CD14-positive monocyte (primary cell): ENCODE measurements around the gene HOXA2. TPM values are rescaled to one million over a fixed set of nuclear protein-coding genes. Genes with fewer than 3 reads are reported as not detected.

Experiments
- DNase-seq, 3 donors: peaks; one replicate each; pipeline ENCODE4 v3.0.0-alpha.2; 2011 to 2022
- H2AFZ ChIP-seq: 2 replicates; pipeline ENCODE4 v1.6.0; 2012; ENCODE audit warnings: mild to moderate bottlenecking, low read depth, low read length, inconsistent platforms; ENCODE audit not compliant: insufficient read depth, poor library complexity, severe bottlenecking
- H3K27ac ChIP-seq, 2 donors: 1 replicate in 1 of 2; 2 replicates in 1 of 2; pipeline ENCODE4 v1.5.1; 2012 to 2013; ENCODE audit warnings: low read length in 2 of 2, control low read depth in 1 of 2, inconsistent platforms in 1 of 2, low read depth in 1 of 2, mild to moderate bottlenecking in 1 of 2
- H3K27me3 ChIP-seq, 2 donors: one replicate each; pipeline versions ENCODE4 v1.6.0 to v1.6.1; 2011 to 2013; ENCODE audit warnings: low read length in 2 of 2; ENCODE audit not compliant: control insufficient read depth in 2 of 2, insufficient read depth in 2 of 2
- H3K36me3 ChIP-seq, 2 donors: replicated peaks in 1 of 2; 1 replicate in 1 of 2; 2 replicates in 1 of 2; pipeline versions ENCODE4 v1.5.1 to v1.6.1; 2012 to 2013; ENCODE audit warnings: low read length in 2 of 2, control low read depth in 1 of 2, inconsistent platforms in 1 of 2, mild to moderate bottlenecking in 1 of 2; ENCODE audit not compliant: insufficient read depth in 2 of 2, control insufficient read depth in 1 of 2
- H3K4me1 ChIP-seq, 2 donors: 1 replicate in 1 of 2; 2 replicates in 1 of 2; pipeline versions ENCODE4 v1.5.1 to v1.6.1; 2012 to 2013; ENCODE audit warnings: low read length in 2 of 2, control low read depth in 1 of 2, inconsistent platforms in 1 of 2, mild to moderate bottlenecking in 1 of 2, moderate library complexity in 1 of 2; ENCODE audit not compliant: insufficient read depth in 2 of 2, control insufficient read depth in 1 of 2
- H3K4me2 ChIP-seq: replicated peaks from 2 replicates; pipeline ENCODE3; 2012; ENCODE audit warnings: low read length, moderate library complexity, mild to moderate bottlenecking; ENCODE audit not compliant: poor library complexity, severe bottlenecking; ENCODE audit errors: extremely low read depth
- H3K4me3 ChIP-seq, 3 experiments: fragments of 200-600 bp in 1 of 3; sonication (generic) in 1 of 3; replicated peaks in 1 of 3; 1 replicate in 2 of 3; 2 replicates in 1 of 3; pipeline ENCODE4 v1.5.1; 2011 to 2013; ENCODE audit warnings: low read length in 3 of 3, mild to moderate bottlenecking in 3 of 3, control low read depth in 2 of 3, low read depth in 2 of 3, inconsistent platforms in 1 of 3, moderate library complexity in 1 of 3
- H3K79me2 ChIP-seq: 2 replicates; pipeline ENCODE4 v1.6.0; 2012; ENCODE audit warnings: mild to moderate bottlenecking, control low read depth, inconsistent platforms, low read length, moderate library complexity; ENCODE audit not compliant: insufficient read depth
- H3K9ac ChIP-seq: 2 replicates; pipeline ENCODE4 v1.6.0; 2017; ENCODE audit warnings: low read length, mild to moderate bottlenecking; ENCODE audit not compliant: insufficient read depth, poor library complexity, severe bottlenecking
- H3K9me3 ChIP-seq, 2 donors: replicated peaks in 1 of 2; 1 replicate in 1 of 2; 2 replicates in 1 of 2; pipeline versions ENCODE4 v1.5.1 to v1.6.1; 2012 to 2013; ENCODE audit warnings: low read length in 2 of 2, control low read depth in 1 of 2; ENCODE audit not compliant: control insufficient read depth in 1 of 2, insufficient read depth in 1 of 2
- H4K20me1 ChIP-seq: 2 replicates; pipeline ENCODE4 v1.6.0; 2012; ENCODE audit warnings: mild to moderate bottlenecking, low read length, control low read depth, moderate library complexity; ENCODE audit not compliant: insufficient read depth
- H3K27ac Mint-ChIP-seq, 7 donors: one replicate each; pipeline ENCODE4 v1.8.0; 2020; ENCODE audit warnings: mild to moderate bottlenecking in 7 of 7, mixed read lengths in 7 of 7, moderate library complexity in 6 of 7, inconsistent platforms in 2 of 7
- H3K27me3 Mint-ChIP-seq, 3 donors: one replicate each; pipeline ENCODE4 v1.8.0; 2021 to 2022; ENCODE audit warnings: low read depth in 3 of 3, mild to moderate bottlenecking in 3 of 3, mixed read lengths in 3 of 3, moderate library complexity in 3 of 3, inconsistent platforms in 1 of 3
- H3K36me3 Mint-ChIP-seq, 2 donors: one replicate each; pipeline ENCODE4 v1.8.0; 2020; ENCODE audit warnings: mixed read lengths in 2 of 2, inconsistent platforms in 1 of 2, mild to moderate bottlenecking in 1 of 2
- H3K4me1 Mint-ChIP-seq: one replicate; pipeline ENCODE4 v1.8.0; 2020; ENCODE audit warnings: mild to moderate bottlenecking, mixed read lengths
- H3K4me3 Mint-ChIP-seq, 2 donors: one replicate each; pipeline ENCODE4 v1.8.0; 2020; ENCODE audit warnings: mild to moderate bottlenecking in 2 of 2, mixed read lengths in 2 of 2, moderate library complexity in 1 of 2
- H3K9me3 Mint-ChIP-seq, 7 donors: one replicate each; pipeline ENCODE4 v1.8.0; 2020 to 2022; ENCODE audit warnings: mixed read lengths in 7 of 7, mild to moderate bottlenecking in 6 of 7, moderate library complexity in 6 of 7, inconsistent platforms in 2 of 7
- CTCF ChIP-seq: fragments of 200-600 bp; IDR thresholded peaks from one replicate; pipeline ENCODE4 v1.8.0; 2022; ENCODE audit warnings: antibody characterized with exemption, mild to moderate bottlenecking
- WGBS: methylation state at CpG from one replicate; pipeline ENCODE4 v1.1.5; 2013; ENCODE audit warnings: missing lambda C conversion rate; ENCODE audit not compliant: insufficient coverage; 5-methylcytosine and 5-hydroxymethylcytosine counted together
- intact Hi-C, 2 donors: fragments of 100-400 bp; cut with micrococcal nuclease; formaldehyde crosslinking; loops; one replicate each; pipeline versions ENCODE4 v1.15.0 to v1.15.1; 2023
- polyA plus RNA-seq, 3 donors: library from polyadenylated mRNA; depleted of rRNA in 1 of 3; unstranded in 2 of 3; stranded (reverse) in 1 of 3; fragments of 300-500 nt in 2 of 3; fragments of >200 nt in 1 of 3; fragmentation: Illumina TruSeq in 2 of 3; gene quantifications; 1 replicate in 2 of 3; 2 replicates in 1 of 3; pipeline ENCODE4 v1.2.3, GENCODE V29; 2012 to 2021

HOXA2 gene
- polyA plus RNA-seq, 3 donors: not detected

GRCh38 chr7:27106901-27107240 lies 4.4 kb upstream of the HOXA2 start:
- Histone ChIP-seq H3K4me1 (peaks cover 6 to 8% of the 10 kb centered on the region in 2 donors), H3K36me3 (no peaks in the 10 kb centered on the region), H3K4me2 (no peak overlapping the region), H4K20me1 (peaks cover 34% of the 10 kb centered on the region), H3K9ac (no peak overlapping the region), H3K79me2 (no peaks in the 10 kb centered on the region), H3K27me3 (peaks cover 34 to 45% of the 10 kb centered on the region in 2 donors), H3K27ac (no peak overlapping the region), H3K9me3 (peaks cover 4 to 12% of the 10 kb centered on the region in 2 donors), H2AFZ (no peak overlapping the region), H3K4me3 (no peak overlapping the region)
- no peak for TF ChIP-seq CTCF
- peaks cover 16% of the 10 kb centered on the region for H3K4me1 Mint-ChIP-seq
- DNase-seq: no peak
- H3K27me3 Mint-ChIP-seq: peaks cover 40 to 48% (median 43%) of the 10 kb centered on the region in 3 donors
- intact Hi-C loops: no loop called here
- WGBS: 93% methylated on average over 9 of the region's 14 CpGs
- no peak overlapping the region for H3K4me3 Mint-ChIP-seq
- peaks cover 0 to 23% (median 17%) of the 10 kb centered on the region in 7 donors for H3K9me3 Mint-ChIP-seq
- peaks cover 10 to 11% of the 10 kb centered on the region in 2 donors for H3K36me3 Mint-ChIP-seq
- no peak overlapping the region for H3K27ac Mint-ChIP-seq

- H3K4me1 Mint-ChIP-seq: peaks cover 21% of the 10 kb centered on the region
- H3K9ac ChIP-seq: no peak overlapping the region
These were observed 3.9 kb upstream of the HOXA2 start for GRCh38 chr7:27106181-27106900.

More at GRCh38 chr7:27106181-27106900, 3.9 kb upstream of the HOXA2 start:
- Mint-ChIP-seq H3K27me3 (peaks cover 45 to 54% (median 48%) of the 10 kb centered on the region in 3 donors), H3K27ac (no peak overlapping the region), H3K4me3 (no peak overlapping the region), H3K36me3 (peaks cover 15 to 16% of the 10 kb centered on the region in 2 donors), H3K9me3 (peaks cover 0 to 28% (median 20%) of the 10 kb centered on the region in 7 donors)
- Histone ChIP-seq H4K20me1 (peaks cover 39% of the 10 kb centered on the region), H3K27me3 (peaks cover 40 to 50% of the 10 kb centered on the region in 2 donors), H3K36me3 (peaks cover 0 to 3% of the 10 kb centered on the region in 2 donors), H3K27ac (no peak overlapping the region), H3K9me3 (peaks cover 4 to 15% of the 10 kb centered on the region in 2 donors), H2AFZ (no peak overlapping the region), H3K4me3 (no peak overlapping the region), H3K4me1 (peaks cover 11 to 13% of the 10 kb centered on the region in 2 donors), H3K79me2 (no peaks in the 10 kb centered on the region), H3K4me2 (no peak overlapping the region)
- no peak for TF ChIP-seq CTCF
- WGBS: 94% methylated on average over 43 of the region's 44 CpGs
- intact Hi-C loops: no loop called here
- DNase-seq: no peak
